Vagina (tissue), 2 donors: ENCODE data around the gene SREK1. TPM values are rescaled to one million over a fixed set of nuclear protein-coding genes. Genes with fewer than 3 reads are reported as not detected.

ENCODE experiments used
- DNase-seq, 2 donors: peaks; one replicate each; pipeline ENCODE4 v3.0.0-alpha.2; 2017; ENCODE audit errors: extremely low spot score in 2 of 2
- H3K27ac ChIP-seq: fragments of 200-600 bp; sonication (generic); one replicate; pipeline ENCODE4 v1.5.1; 2019
- H3K27me3 ChIP-seq: fragments of 200-600 bp; sonication (generic); one replicate; pipeline ENCODE4 v1.5.1; 2019
- H3K36me3 ChIP-seq, 2 donors: fragments of 200-600 bp; sonication (generic); one replicate each; pipeline ENCODE4 v1.5.1; 2017 to 2019
- H3K4me1 ChIP-seq: fragments of 200-600 bp; sonication (generic); one replicate; pipeline ENCODE4 v1.5.1; 2019
- H3K4me3 ChIP-seq, 2 donors: fragments of 200-600 bp; sonication (generic); 1 replicate in 1 of 2; 2 replicates in 1 of 2; pipeline ENCODE4 v1.5.1; 2016 to 2019
- H3K9me3 ChIP-seq: fragments of 200-600 bp; sonication (generic); one replicate; pipeline ENCODE4 v1.5.1; 2019
- POLR2A ChIP-seq, 2 donors: fragments of 450-650 bp; IDR thresholded peaks; one replicate each; pipeline ENCODE4 v1.6.1; 2017; ENCODE audit warnings: antibody characterized with exemption in 2 of 2, mild to moderate bottlenecking in 2 of 2, moderate library complexity in 2 of 2
- POLR2AphosphoS5 ChIP-seq, 2 donors: sonication (generic); formaldehyde crosslinking; IDR thresholded peaks; one replicate each; pipeline ENCODE4 v1.9.0; 2017; ENCODE audit warnings: antibody characterized with exemption in 2 of 2, mild to moderate bottlenecking in 2 of 2, low read depth in 1 of 2; ENCODE audit not compliant: insufficient read depth in 1 of 2
- intact Hi-C: fragments of 100-400 bp; cut with DNase I; formaldehyde crosslinking; loops from one replicate; pipeline ENCODE4 v1.15.1; 2023
- total RNA-seq: library from RNA; depleted of rRNA; stranded (reverse); fragments of >200 nt; gene quantifications from one replicate; pipeline ENCODE4 v1.2.3, GENCODE V29; 2016
- TF ChIP-seq, protein P1 (sequence below), 3 experiments: fragments of 450-650 bp in 2 of 3; fragments of 200-600 bp in 1 of 3; sonication (generic) in 1 of 3; IDR thresholded peaks; one replicate each; pipeline ENCODE4 v1.5.1; 2017 to 2019; ENCODE audit warnings: antibody characterized with exemption in 3 of 3, mild to moderate bottlenecking in 2 of 3, moderate library complexity in 2 of 3

SREK1 gene
- total RNA-seq, 1 donor from 2014 or later, result 101 TPM

GRCh38 chr5:66224773-66225553 is 80.9 kb downstream of the SREK1 start:
- no peaks in the 10 kb centered on the region for H3K9me3 ChIP-seq
- no peak overlapping the region for H3K4me3 ChIP-seq
- intact Hi-C loops, result no loop called here
- H3K27ac ChIP-seq, result no peak overlapping the region
- no peaks in the 10 kb centered on the region for H3K36me3 ChIP-seq
- H3K4me1 ChIP-seq, result no peaks in the 10 kb centered on the region
- H3K27me3 ChIP-seq, result no peaks in the 10 kb centered on the region
- TF ChIP-seq POLR2AphosphoS5 (IDR thresholded peaks at IDR 0.05; ENCODE audit: insufficient read depth in 1 of 2, low read depth in 1 of 2) (no peak), POLR2A (IDR thresholded peaks at IDR 0.05) (no peak)
- TF ChIP-seq, protein P1, sequence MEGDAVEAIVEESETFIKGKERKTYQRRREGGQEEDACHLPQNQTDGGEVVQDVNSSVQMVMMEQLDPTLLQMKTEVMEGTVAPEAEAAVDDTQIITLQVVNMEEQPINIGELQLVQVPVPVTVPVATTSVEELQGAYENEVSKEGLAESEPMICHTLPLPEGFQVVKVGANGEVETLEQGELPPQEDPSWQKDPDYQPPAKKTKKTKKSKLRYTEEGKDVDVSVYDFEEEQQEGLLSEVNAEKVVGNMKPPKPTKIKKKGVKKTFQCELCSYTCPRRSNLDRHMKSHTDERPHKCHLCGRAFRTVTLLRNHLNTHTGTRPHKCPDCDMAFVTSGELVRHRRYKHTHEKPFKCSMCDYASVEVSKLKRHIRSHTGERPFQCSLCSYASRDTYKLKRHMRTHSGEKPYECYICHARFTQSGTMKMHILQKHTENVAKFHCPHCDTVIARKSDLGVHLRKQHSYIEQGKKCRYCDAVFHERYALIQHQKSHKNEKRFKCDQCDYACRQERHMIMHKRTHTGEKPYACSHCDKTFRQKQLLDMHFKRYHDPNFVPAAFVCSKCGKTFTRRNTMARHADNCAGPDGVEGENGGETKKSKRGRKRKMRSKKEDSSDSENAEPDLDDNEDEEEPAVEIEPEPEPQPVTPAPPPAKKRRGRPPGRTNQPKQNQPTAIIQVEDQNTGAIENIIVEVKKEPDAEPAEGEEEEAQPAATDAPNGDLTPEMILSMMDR (IDR thresholded peaks at IDR 0.05), result no peak
- no peak for DNase-seq

DNA sequence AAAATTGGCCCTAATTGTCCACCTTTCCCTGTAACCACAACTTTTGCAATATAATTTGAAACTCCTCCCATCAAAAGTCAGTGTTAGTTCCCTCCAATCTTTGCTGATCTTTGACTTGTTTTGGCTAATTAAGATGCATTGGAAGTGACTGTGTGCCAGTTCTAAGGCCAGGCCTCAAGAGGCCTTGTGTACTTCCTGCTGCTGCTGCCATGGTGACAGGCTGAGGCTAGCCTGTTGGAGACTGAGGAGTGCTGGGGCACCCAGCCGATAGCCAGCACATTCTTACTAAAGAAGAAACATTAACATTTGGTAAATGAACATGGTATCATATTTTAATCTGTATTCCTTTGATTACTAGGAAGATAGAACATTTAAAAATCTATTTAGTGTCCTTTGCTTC is 86.5 kb downstream of the SREK1 start:
- intact Hi-C loops, result no loop called here
- Histone ChIP-seq H3K4me1 (no peaks in the 10 kb centered on the region), H3K4me3 (no peak overlapping the region), H3K36me3 (no peaks in the 10 kb centered on the region), H3K9me3 (no peaks in the 10 kb centered on the region), H3K27ac (no peak overlapping the region), H3K27me3 (no peaks in the 10 kb centered on the region)
- no peak for DNase-seq
- TF ChIP-seq POLR2AphosphoS5 (IDR thresholded peaks at IDR 0.05; ENCODE audit: insufficient read depth in 1 of 2, low read depth in 1 of 2) (no peak), POLR2A (IDR thresholded peaks at IDR 0.05) (no peak)
- TF ChIP-seq, protein P1 (IDR thresholded peaks at IDR 0.05), result no peak

- Histone ChIP-seq H3K4me3 (no peak overlapping the region), H3K27me3 (no peaks in the 10 kb centered on the region), H3K27ac (no peak overlapping the region), H3K36me3 (no peaks in the 10 kb centered on the region), H3K9me3 (no peaks in the 10 kb centered on the region), H3K4me1 (no peaks in the 10 kb centered on the region)
- intact Hi-C loops, result no loop called here
- no peak for DNase-seq
- TF ChIP-seq POLR2A (IDR thresholded peaks at IDR 0.05), result no peak
- TF ChIP-seq POLR2AphosphoS5 (IDR thresholded peaks at IDR 0.05; ENCODE audit: insufficient read depth in 1 of 2, low read depth in 1 of 2), result no peak
- TF ChIP-seq, protein P1 (IDR thresholded peaks at IDR 0.05), result no peak
Measured at GRCh38 chr5:66231508-66231907, 87.4 kb downstream of the SREK1 start.

DNA sequence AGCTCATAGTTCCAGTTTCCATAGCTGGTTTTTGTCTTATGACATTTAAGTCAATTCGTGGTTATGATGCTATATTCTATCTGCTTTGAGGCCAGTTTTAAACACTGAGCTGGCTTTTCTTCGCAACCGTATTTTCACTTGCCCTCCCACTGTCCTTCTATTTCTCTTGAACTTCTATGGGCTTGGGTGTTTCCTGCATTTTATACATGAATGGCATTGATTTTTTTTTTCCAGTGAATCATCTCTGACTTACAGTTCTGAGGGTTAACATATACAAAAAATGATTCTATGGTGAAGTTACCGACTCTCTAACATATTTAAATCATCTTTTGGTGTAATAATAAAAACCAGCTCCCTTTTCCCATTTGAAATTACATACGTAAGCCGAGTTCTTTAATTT is 88.2 kb downstream of the SREK1 start:
- Histone ChIP-seq H3K9me3 (no peaks in the 10 kb centered on the region), H3K36me3 (no peaks in the 10 kb centered on the region), H3K27me3 (no peaks in the 10 kb centered on the region), H3K4me3 (no peak overlapping the region), H3K4me1 (no peaks in the 10 kb centered on the region), H3K27ac (no peak overlapping the region)
- TF ChIP-seq, protein P1 (IDR thresholded peaks at IDR 0.05), result no peak
- TF ChIP-seq POLR2AphosphoS5 (IDR thresholded peaks at IDR 0.05; ENCODE audit: insufficient read depth in 1 of 2, low read depth in 1 of 2) (no peak), POLR2A (IDR thresholded peaks at IDR 0.05) (no peak)
- intact Hi-C loops, result no loop called here
- no peak for DNase-seq

DNA sequence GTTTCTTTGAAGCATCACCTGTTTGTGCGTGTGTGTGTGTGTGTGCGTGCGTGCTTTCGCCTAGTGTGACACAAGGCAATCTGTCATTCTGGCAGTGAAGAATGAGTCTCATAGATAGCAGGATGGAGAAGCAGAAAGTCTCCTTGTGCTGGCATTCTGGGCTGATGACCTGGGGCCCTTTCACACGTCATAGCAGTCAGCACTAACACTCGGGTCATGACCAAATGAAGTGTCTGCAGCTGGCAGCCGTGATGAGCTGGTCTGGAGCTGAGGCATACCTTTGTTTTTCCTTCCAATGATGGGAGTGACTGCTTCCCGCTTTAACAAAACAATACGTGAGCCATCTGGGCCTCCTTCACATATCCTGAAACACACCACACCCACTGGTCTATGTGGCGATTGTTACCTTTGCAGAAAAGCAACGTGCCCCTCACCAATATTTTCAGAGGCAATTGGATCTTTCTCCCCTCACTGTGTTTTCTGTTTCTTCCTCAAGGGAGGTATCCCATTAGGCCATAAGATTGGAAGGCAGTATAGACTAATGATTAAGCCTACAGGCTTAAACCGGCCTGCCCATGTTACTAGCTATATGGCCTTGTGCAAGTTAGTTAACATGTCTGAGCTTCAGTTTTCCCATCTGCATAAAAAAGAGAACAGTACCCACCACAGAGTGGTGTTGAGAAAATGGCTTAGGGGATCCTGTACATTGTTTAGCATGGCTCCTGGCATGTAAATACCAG is 88.8 kb downstream of the SREK1 start:
- Histone ChIP-seq H3K9me3 (no peaks in the 10 kb centered on the region), H3K27me3 (no peaks in the 10 kb centered on the region), H3K27ac (no peak overlapping the region), H3K36me3 (no peaks in the 10 kb centered on the region), H3K4me3 (no peak overlapping the region), H3K4me1 (no peaks in the 10 kb centered on the region)
- no peak for DNase-seq
- intact Hi-C loops, result no loop called here
- TF ChIP-seq POLR2AphosphoS5 (IDR thresholded peaks at IDR 0.05; ENCODE audit: insufficient read depth in 1 of 2, low read depth in 1 of 2) (no peak), POLR2A (IDR thresholded peaks at IDR 0.05) (no peak)
- TF ChIP-seq, protein P1 (IDR thresholded peaks at IDR 0.05), result no peak
